Measurements from ENCODE around the gene PRKCH. TPM values are rescaled to one million over a fixed set of nuclear protein-coding genes. Genes with fewer than 3 reads are reported as not detected.

The PRKCH gene
- total RNA-seq, 1 donor = 3.3 TPM

- Histone ChIP-seq H3K9me3 (ENCODE audit: low read depth, low read length) (no peaks in the 10 kb centered on the region), H3K27me3 (ENCODE audit: insufficient read depth, low read length) (no peaks in the 10 kb centered on the region), H3K36me3 (ENCODE audit: insufficient read depth, low read length) (no peaks in the 10 kb centered on the region), H3K27ac (ENCODE audit: low read depth, low read length) (peak overlapping the region; percentile 50), H3K4me3 (ENCODE audit: insufficient read depth, low read length) (no peak overlapping the region), H2AFZ (ENCODE audit: low read length) (peak overlapping the region; percentile 35), H3K4me1 (ENCODE audit: insufficient read depth, low read length) (peaks cover 41% of the 10 kb centered on the region), H3K4me2 (ENCODE audit: insufficient read depth, low read length) (no peak overlapping the region), H3K79me2 (ENCODE audit: insufficient read depth, low read length) (no peaks in the 10 kb centered on the region), H4K20me1 (ENCODE audit: insufficient read depth, low read length) (no peaks in the 10 kb centered on the region)
- TF ChIP-seq CTCF (IDR thresholded peaks at IDR 0.05; ENCODE audit: extremely low read depth, low read depth, low read length) = no peak
- DNase-seq (ENCODE audit: insufficient read length, low spot score, missing footprints) = no peak
These were observed 168.6 kb downstream of the PRKCH start for GRCh38 chr14:61489932-61490331.

- no peaks in the 10 kb centered on the region for H3K9me3 ChIP-seq (ENCODE audit: low read depth, low read length)
- H4K20me1 ChIP-seq (ENCODE audit: insufficient read depth, low read length) = no peaks in the 10 kb centered on the region
- peaks cover 41% of the 10 kb centered on the region for H3K4me1 ChIP-seq (ENCODE audit: insufficient read depth, low read length)
- H3K27me3 ChIP-seq (ENCODE audit: insufficient read depth, low read length) = no peaks in the 10 kb centered on the region
- no peak overlapping the region for H3K4me2 ChIP-seq (ENCODE audit: insufficient read depth, low read length)
- H3K79me2 ChIP-seq (ENCODE audit: insufficient read depth, low read length) = no peaks in the 10 kb centered on the region
- no peak for TF ChIP-seq CTCF (IDR thresholded peaks at IDR 0.05; ENCODE audit: extremely low read depth, low read depth, low read length)
- H3K36me3 ChIP-seq (ENCODE audit: insufficient read depth, low read length) = no peaks in the 10 kb centered on the region
- no peak overlapping the region for H2AFZ ChIP-seq (ENCODE audit: low read length)
- peak overlapping the region; percentile 50 for H3K27ac ChIP-seq (ENCODE audit: low read depth, low read length)
- DNase-seq (ENCODE audit: insufficient read length, low spot score, missing footprints) = no peak
- no peak overlapping the region for H3K4me3 ChIP-seq (ENCODE audit: insufficient read depth, low read length)
These were observed 169.8 kb downstream of the PRKCH start for GRCh38 chr14:61491224-61491623.

- peaks cover 41% of the 10 kb centered on the region for H3K4me1 ChIP-seq (ENCODE audit: insufficient read depth, low read length)
- no peak overlapping the region for H3K4me2 ChIP-seq (ENCODE audit: insufficient read depth, low read length)
- no peak for DNase-seq (ENCODE audit: insufficient read length, low spot score, missing footprints)
- H3K9me3 ChIP-seq (ENCODE audit: low read depth, low read length) = no peaks in the 10 kb centered on the region
- H3K4me3 ChIP-seq (ENCODE audit: insufficient read depth, low read length) = no peak overlapping the region
- H3K27ac ChIP-seq (ENCODE audit: low read depth, low read length) = peak overlapping the region; percentile 60
- TF ChIP-seq CTCF (IDR thresholded peaks at IDR 0.05; ENCODE audit: extremely low read depth, low read depth, low read length) = no peak
- no peaks in the 10 kb centered on the region for H3K36me3 ChIP-seq (ENCODE audit: insufficient read depth, low read length)
- no peak overlapping the region for H2AFZ ChIP-seq (ENCODE audit: low read length)
- no peaks in the 10 kb centered on the region for H3K27me3 ChIP-seq (ENCODE audit: insufficient read depth, low read length)
- no peaks in the 10 kb centered on the region for H3K79me2 ChIP-seq (ENCODE audit: insufficient read depth, low read length)
- H4K20me1 ChIP-seq (ENCODE audit: insufficient read depth, low read length) = no peaks in the 10 kb centered on the region
These were observed 170.6 kb downstream of the PRKCH start for GRCh38 chr14:61491876-61492434.

- Histone ChIP-seq H3K4me1 (ENCODE audit: insufficient read depth, low read length) (peaks cover 41% of the 10 kb centered on the region), H3K4me3 (ENCODE audit: insufficient read depth, low read length) (no peak overlapping the region), H3K79me2 (ENCODE audit: insufficient read depth, low read length) (no peaks in the 10 kb centered on the region), H3K4me2 (ENCODE audit: insufficient read depth, low read length) (peak overlapping the region; percentile 49), H3K27ac (ENCODE audit: low read depth, low read length) (peak overlapping the region; percentile 60), H3K9me3 (ENCODE audit: low read depth, low read length) (no peaks in the 10 kb centered on the region), H4K20me1 (ENCODE audit: insufficient read depth, low read length) (no peaks in the 10 kb centered on the region), H3K36me3 (ENCODE audit: insufficient read depth, low read length) (no peaks in the 10 kb centered on the region), H3K27me3 (ENCODE audit: insufficient read depth, low read length) (no peaks in the 10 kb centered on the region), H2AFZ (ENCODE audit: low read length) (no peak overlapping the region)
- no peak for DNase-seq (ENCODE audit: insufficient read length, low spot score, missing footprints)
- TF ChIP-seq CTCF (IDR thresholded peaks at IDR 0.05; ENCODE audit: extremely low read depth, low read depth, low read length) = no peak
These were observed 171.1 kb downstream of the PRKCH start for GRCh38 chr14:61492474-61492873.
